ENCODE measurements around the gene ABCA6. TPM values are rescaled to one million over a fixed set of nuclear protein-coding genes. Genes with fewer than 3 reads are reported as not detected.

ABCA6 gene
- total and polyA plus RNA-seq, 2 experiments from 2014 or later: 2.8 to 6.4 TPM

DNA sequence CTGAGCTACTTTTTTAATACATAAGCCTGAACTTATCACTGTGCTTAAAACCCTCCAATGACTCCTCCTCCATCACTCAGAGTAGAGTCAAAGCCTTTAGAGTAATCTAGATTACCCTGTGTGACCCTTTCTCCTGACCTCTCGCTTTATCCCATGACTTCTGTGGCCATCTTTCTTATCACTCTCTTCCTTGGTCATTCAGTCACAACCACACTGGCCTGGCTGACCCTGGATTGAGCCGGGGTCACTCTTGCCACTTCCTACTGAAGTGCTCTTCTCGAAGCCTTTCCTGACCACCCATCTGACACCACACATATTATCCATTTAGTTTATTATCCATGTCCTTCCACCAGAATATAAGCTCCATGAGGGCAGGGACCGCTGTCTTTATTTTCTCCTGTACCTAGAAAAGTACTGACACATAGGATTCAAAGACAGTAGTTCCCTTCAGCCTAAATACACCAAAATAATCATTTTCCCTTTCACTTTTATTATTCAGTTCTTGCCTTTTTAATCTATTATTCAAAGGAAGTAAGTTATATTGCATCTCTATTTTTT is 53.0 kb downstream of the ABCA6 start:
- H3K79me2 ChIP-seq (ENCODE audit: insufficient read depth): no peaks in the 10 kb centered on the region
- TF ChIP-seq EZH2phosphoT487 (IDR thresholded peaks at IDR 0.05; ENCODE audit: insufficient read depth, low read depth) (no peak), EZH2 (IDR thresholded peaks at IDR 0.05; ENCODE audit: insufficient read depth, poor library complexity, severe bottlenecking) (no peak)
- 74 to 78% methylated on average over 4 of the region's 4 CpGs for WGBS, 2 experiments (ENCODE audit: low coverage in 1 of 2, low lambda C conversion rate in 2 of 2, missing lambda C conversion rate in 2 of 2)
- no peaks in the 10 kb centered on the region for H4K20me1 ChIP-seq (ENCODE audit: insufficient read depth)
- in situ Hi-C loops (cut with MboI): no loop called here
- H3K9me3 ChIP-seq (ENCODE audit: low read depth): no peaks in the 10 kb centered on the region
- no peak overlapping the region for H3K4me2 ChIP-seq (ENCODE audit: unreplicated experiment)
- no peak overlapping the region for H3K9ac ChIP-seq
- H3K4me3 ChIP-seq: no peak overlapping the region
- H3K36me3 ChIP-seq (ENCODE audit: low read depth): no peaks in the 10 kb centered on the region
- no peaks in the 10 kb centered on the region for H3F3A ChIP-seq (ENCODE audit: insufficient read depth)
- H3K27me3 ChIP-seq (replicated peaks; ENCODE audit: insufficient read depth): no peaks in the 10 kb centered on the region
- no peak overlapping the region for H3K27ac ChIP-seq
- no peaks in the 10 kb centered on the region for H3K4me1 ChIP-seq (ENCODE audit: insufficient read depth)
- no peak for DNase-seq
- H3K9me2 ChIP-seq (ENCODE audit: insufficient read depth): no peaks in the 10 kb centered on the region
- no peak overlapping the region for H2AFZ ChIP-seq

DNA sequence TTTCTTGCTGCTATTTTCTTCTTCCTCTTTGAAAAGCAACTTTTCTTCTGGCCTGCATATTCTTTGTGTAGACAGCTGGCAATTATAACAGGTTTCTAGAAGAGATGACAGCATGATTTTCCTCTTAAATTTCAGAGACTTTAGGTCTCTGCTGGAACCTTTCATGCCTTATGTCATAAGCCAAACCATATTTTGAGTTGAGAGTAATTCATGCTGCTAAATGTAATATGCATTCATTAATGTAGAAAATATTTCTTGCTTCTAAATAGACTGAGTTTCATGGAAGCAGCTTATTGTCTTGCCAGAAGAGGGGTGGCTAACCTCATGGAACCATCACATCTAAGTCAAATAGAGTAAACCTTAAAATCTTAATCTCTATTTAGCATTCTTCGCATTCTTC is 55.1 kb downstream of the ABCA6 start:
- Histone ChIP-seq H3K27me3 (replicated peaks; ENCODE audit: insufficient read depth) (no peaks in the 10 kb centered on the region), H3K36me3 (ENCODE audit: low read depth) (no peaks in the 10 kb centered on the region), H3K4me3 (no peak overlapping the region), H3F3A (ENCODE audit: insufficient read depth) (no peaks in the 10 kb centered on the region), H2AFZ (no peak overlapping the region), H3K4me2 (ENCODE audit: unreplicated experiment) (no peak overlapping the region), H3K79me2 (ENCODE audit: insufficient read depth) (no peaks in the 10 kb centered on the region), H4K20me1 (ENCODE audit: insufficient read depth) (no peaks in the 10 kb centered on the region), H3K9me3 (ENCODE audit: low read depth) (no peaks in the 10 kb centered on the region), H3K9me2 (ENCODE audit: insufficient read depth) (no peaks in the 10 kb centered on the region), H3K9ac (no peak overlapping the region), H3K4me1 (ENCODE audit: insufficient read depth) (no peaks in the 10 kb centered on the region), H3K27ac (no peak overlapping the region)
- in situ Hi-C loops (cut with MboI): no loop called here
- WGBS, 2 experiments (ENCODE audit: low coverage in 1 of 2, low lambda C conversion rate in 2 of 2, missing lambda C conversion rate in 2 of 2): 93 to 96% methylated on average over 1 of the region's 1 CpG
- no peak for DNase-seq
- TF ChIP-seq EZH2 (IDR thresholded peaks at IDR 0.05; ENCODE audit: insufficient read depth, poor library complexity, severe bottlenecking): no peak
- TF ChIP-seq EZH2phosphoT487 (IDR thresholded peaks at IDR 0.05; ENCODE audit: insufficient read depth, low read depth): no peak

DNA sequence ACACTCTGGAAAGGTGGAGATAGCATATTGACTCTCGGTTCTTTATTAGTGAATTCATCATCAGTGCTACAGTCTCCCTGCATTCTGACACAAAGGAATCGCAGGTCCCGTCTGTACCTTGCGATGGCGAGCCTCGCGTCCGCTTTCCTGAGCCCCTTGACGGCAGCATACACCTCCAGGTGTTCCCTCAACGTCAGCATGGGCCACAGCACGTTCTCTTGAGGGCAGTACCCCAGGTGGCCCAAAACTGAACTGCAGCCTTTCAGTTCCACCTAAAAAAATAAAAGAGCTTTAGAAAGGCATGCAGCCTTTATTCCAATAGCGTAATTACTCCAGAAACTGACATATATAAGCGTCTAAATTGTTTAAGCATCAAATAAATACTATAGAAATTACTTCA is 56.8 kb downstream of the ABCA6 start:
- WGBS, 2 experiments (ENCODE audit: low coverage in 1 of 2, low lambda C conversion rate in 2 of 2, missing lambda C conversion rate in 2 of 2): 70 to 76% methylated on average over 13 of the region's 13 CpGs
- TF ChIP-seq EZH2 (IDR thresholded peaks at IDR 0.05; ENCODE audit: insufficient read depth, poor library complexity, severe bottlenecking) (no peak), EZH2phosphoT487 (IDR thresholded peaks at IDR 0.05; ENCODE audit: insufficient read depth, low read depth) (no peak)
- no peak overlapping the region for H3K4me3 ChIP-seq

DNA sequence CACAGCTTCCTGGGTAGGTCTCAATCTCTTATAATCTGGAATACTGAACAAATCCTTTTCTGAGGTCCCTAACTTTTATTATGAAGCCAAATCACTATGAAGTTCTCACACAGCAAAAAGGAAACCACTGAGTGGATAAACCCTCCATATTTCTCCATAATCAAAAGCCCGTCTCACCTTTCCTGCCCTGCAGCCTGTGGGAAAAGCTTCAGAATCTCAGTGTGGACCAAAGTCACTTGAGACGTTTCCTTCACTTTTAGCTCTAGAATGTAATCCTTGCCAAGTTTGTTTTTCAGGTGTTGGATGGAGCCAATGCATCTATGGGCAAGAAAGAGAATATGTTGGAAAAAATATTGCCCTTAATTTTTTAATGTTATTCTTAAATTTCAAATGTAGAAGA is 59.0 kb downstream of the ABCA6 start:
- Histone ChIP-seq H3K9me2 (ENCODE audit: insufficient read depth) (no peaks in the 10 kb centered on the region), H3K9me3 (ENCODE audit: low read depth) (no peaks in the 10 kb centered on the region), H3K4me3 (no peak overlapping the region), H3F3A (ENCODE audit: insufficient read depth) (no peaks in the 10 kb centered on the region), H2AFZ (no peak overlapping the region), H3K9ac (no peak overlapping the region), H4K20me1 (ENCODE audit: insufficient read depth) (no peaks in the 10 kb centered on the region), H3K36me3 (ENCODE audit: low read depth) (no peaks in the 10 kb centered on the region), H3K4me2 (ENCODE audit: unreplicated experiment) (no peak overlapping the region), H3K27me3 (replicated peaks; ENCODE audit: insufficient read depth) (no peaks in the 10 kb centered on the region), H3K4me1 (ENCODE audit: insufficient read depth) (no peaks in the 10 kb centered on the region), H3K27ac (no peak overlapping the region), H3K79me2 (ENCODE audit: insufficient read depth) (no peaks in the 10 kb centered on the region)
- in situ Hi-C loops (cut with MboI): no loop called here
- no peak for TF ChIP-seq EZH2phosphoT487 (IDR thresholded peaks at IDR 0.05; ENCODE audit: insufficient read depth, low read depth)
- no peak for TF ChIP-seq EZH2 (IDR thresholded peaks at IDR 0.05; ENCODE audit: insufficient read depth, poor library complexity, severe bottlenecking)
- no peak for DNase-seq
- WGBS, 2 experiments (ENCODE audit: low coverage in 1 of 2, low lambda C conversion rate in 2 of 2, missing lambda C conversion rate in 2 of 2): 80 to 90% methylated on average over 2 of the region's 2 CpGs

More for the DNA sequence above, 56.8 kb downstream of the ABCA6 start:
- Histone ChIP-seq H3K27ac (no peak overlapping the region), H3F3A (ENCODE audit: insufficient read depth) (no peaks in the 10 kb centered on the region), H3K4me1 (ENCODE audit: insufficient read depth) (no peaks in the 10 kb centered on the region), H3K79me2 (ENCODE audit: insufficient read depth) (no peaks in the 10 kb centered on the region), H3K27me3 (replicated peaks; ENCODE audit: insufficient read depth) (no peaks in the 10 kb centered on the region), H3K9ac (no peak overlapping the region), H3K4me2 (ENCODE audit: unreplicated experiment) (no peak overlapping the region), H3K9me3 (ENCODE audit: low read depth) (no peaks in the 10 kb centered on the region), H3K9me2 (ENCODE audit: insufficient read depth) (no peaks in the 10 kb centered on the region), H4K20me1 (ENCODE audit: insufficient read depth) (no peaks in the 10 kb centered on the region), H3K36me3 (ENCODE audit: low read depth) (no peaks in the 10 kb centered on the region), H2AFZ (no peak overlapping the region)
- in situ Hi-C loops (cut with MboI): no loop called here
- DNase-seq: peak; percentile 14

DNA sequence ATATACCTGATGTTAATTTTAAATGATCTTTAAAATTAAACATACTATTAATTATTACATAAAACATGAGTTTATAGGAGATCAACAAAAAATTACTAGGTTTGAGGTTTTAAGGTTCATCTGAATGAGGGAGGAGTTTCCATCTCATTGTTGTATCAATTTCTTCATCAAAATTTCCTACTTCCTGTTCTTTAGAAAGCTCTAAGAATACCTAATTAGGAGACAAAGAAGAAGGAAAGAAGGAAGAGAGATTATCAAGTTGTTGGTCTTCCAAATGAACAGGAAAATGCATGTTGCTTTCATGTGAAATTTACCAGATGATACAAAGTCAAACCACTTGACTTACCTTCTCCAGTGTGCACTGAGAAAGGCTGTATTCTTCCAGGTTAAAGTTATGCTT is 62.8 kb downstream of the ABCA6 start:
- no peak overlapping the region for H2AFZ ChIP-seq
- H3K9me2 ChIP-seq (ENCODE audit: insufficient read depth): no peaks in the 10 kb centered on the region
- no peak overlapping the region for H3K4me3 ChIP-seq
- no peak overlapping the region for H3K4me2 ChIP-seq (ENCODE audit: unreplicated experiment)
- H3K36me3 ChIP-seq (ENCODE audit: low read depth): no peaks in the 10 kb centered on the region
- H3K4me1 ChIP-seq (ENCODE audit: insufficient read depth): no peaks in the 10 kb centered on the region
- in situ Hi-C loops (cut with MboI): no loop called here
- no peaks in the 10 kb centered on the region for H4K20me1 ChIP-seq (ENCODE audit: insufficient read depth)
- H3F3A ChIP-seq (ENCODE audit: insufficient read depth): no peaks in the 10 kb centered on the region
- H3K9ac ChIP-seq: no peak overlapping the region
- H3K27ac ChIP-seq: no peak overlapping the region
- TF ChIP-seq EZH2phosphoT487 (IDR thresholded peaks at IDR 0.05; ENCODE audit: insufficient read depth, low read depth) (no peak), EZH2 (IDR thresholded peaks at IDR 0.05; ENCODE audit: insufficient read depth, poor library complexity, severe bottlenecking) (no peak)
- no peaks in the 10 kb centered on the region for H3K27me3 ChIP-seq (replicated peaks; ENCODE audit: insufficient read depth)
- DNase-seq: no peak
- no peaks in the 10 kb centered on the region for H3K9me3 ChIP-seq (ENCODE audit: low read depth)
- no peaks in the 10 kb centered on the region for H3K79me2 ChIP-seq (ENCODE audit: insufficient read depth)

All from GM23248 (cell line).